ENCODE results near the gene TTC28.

Gene TTC28

DNA sequence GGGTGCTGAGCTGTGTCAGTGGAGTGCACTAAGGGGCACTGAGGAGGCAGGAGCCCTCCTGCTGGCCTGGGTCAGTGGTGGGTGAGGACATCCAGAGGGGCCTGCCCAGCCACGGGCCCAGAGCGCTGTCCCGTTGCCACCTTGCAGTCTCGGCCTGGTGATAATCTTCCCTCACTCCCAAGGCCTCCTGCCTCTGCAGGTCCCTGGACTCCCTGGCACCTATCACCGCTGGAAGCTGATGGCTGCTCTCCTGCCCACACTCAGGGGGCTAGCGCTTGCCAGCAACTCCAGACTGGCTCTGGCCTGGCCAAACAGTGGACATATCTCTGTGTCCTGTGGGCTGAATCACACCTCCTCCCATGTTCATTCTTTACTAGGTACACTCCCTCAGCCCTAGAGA, 674.1 kb downstream of the TTC28 start:
- Histone ChIP-seq H3K4me3 (ENCODE audit: insufficient read depth, low read depth, low read length, poor library complexity, severe bottlenecking) (no peak overlapping the region), H3K4me1 (ENCODE audit: control insufficient read depth, insufficient read depth, low read length, poor library complexity, severe bottlenecking) (no peaks in the 10 kb centered on the region), H3K27ac (ENCODE audit: insufficient read depth, low read length, poor library complexity, severe bottlenecking) (no peak overlapping the region), H3K27me3 (replicated peaks; ENCODE audit: control insufficient read depth, insufficient read depth, low read length, poor library complexity, severe bottlenecking) (no peaks in the 10 kb centered on the region), H3K9me3 (ENCODE audit: control insufficient read depth, low read length) (no peaks in the 10 kb centered on the region), H3K36me3 (ENCODE audit: control insufficient read depth, insufficient read depth, low read length) (no peaks in the 10 kb centered on the region)
- DNase-seq = no peak

DNA sequence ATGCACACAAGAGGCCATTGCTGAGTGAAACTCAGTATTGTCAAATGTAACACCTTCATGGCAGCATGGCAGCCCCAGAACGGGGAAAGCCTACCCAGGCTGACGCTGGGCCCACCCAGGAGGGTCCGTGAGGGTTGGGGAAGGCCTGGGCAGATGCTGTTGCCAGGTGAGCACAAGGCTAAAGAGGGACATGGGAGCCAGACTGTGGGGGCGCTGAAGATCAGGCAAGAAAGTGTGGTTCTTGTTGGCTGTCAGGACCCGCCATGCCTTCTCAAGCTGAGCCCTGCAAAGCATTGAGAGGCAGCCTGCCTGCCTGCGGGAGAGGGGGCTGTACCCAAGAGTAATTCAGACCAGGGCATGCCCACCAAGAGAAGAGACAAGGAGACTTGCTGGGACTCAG, 675.6 kb downstream of the TTC28 start:
- Histone ChIP-seq H3K4me3 (ENCODE audit: insufficient read depth, low read depth, low read length, poor library complexity, severe bottlenecking) (no peak overlapping the region), H3K9me3 (ENCODE audit: control insufficient read depth, low read length) (no peaks in the 10 kb centered on the region), H3K36me3 (ENCODE audit: control insufficient read depth, insufficient read depth, low read length) (no peaks in the 10 kb centered on the region), H3K4me1 (ENCODE audit: control insufficient read depth, insufficient read depth, low read length, poor library complexity, severe bottlenecking) (no peaks in the 10 kb centered on the region), H3K27me3 (replicated peaks; ENCODE audit: control insufficient read depth, insufficient read depth, low read length, poor library complexity, severe bottlenecking) (no peaks in the 10 kb centered on the region), H3K27ac (ENCODE audit: insufficient read depth, low read length, poor library complexity, severe bottlenecking) (no peak overlapping the region)
- no peak for DNase-seq

DNA sequence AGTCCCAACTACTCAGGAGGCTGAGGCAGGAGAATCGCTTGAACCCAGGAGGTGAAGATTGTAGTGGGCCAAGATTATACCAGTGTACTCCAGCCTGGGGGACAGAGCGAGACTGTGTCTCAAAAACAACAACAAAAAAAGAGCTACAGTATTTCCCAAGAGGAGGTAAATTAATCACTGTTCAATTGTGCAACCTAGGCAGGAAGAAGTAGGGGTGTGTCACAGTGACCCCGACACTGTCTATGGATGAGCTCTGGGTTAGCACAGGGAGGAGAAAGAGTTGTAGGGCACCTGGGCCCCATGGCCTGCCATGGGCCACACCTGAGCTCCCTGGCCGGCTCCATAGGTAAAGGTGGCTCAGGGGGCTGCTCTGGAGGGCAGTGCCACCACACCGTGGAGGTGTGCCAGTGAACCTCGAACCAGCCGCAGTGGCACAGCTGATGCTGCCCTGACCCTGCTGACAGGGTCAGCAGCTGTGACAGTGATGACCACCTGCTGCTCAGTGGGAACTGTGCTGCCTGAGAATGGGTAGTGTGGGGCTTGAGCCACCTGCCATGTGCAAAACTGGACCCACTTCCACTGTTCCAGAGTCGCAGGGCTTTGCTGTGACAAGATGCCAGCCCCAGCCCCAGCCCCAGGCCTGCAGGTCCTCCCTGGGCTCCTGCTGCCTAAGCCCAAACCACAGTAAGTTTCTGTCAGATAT, 676.6 kb downstream of the TTC28 start:
- no peak overlapping the region for H3K4me3 ChIP-seq (ENCODE audit: insufficient read depth, low read depth, low read length, poor library complexity, severe bottlenecking)
- no peaks in the 10 kb centered on the region for H3K4me1 ChIP-seq (ENCODE audit: control insufficient read depth, insufficient read depth, low read length, poor library complexity, severe bottlenecking)
- no peak overlapping the region for H3K27ac ChIP-seq (ENCODE audit: insufficient read depth, low read length, poor library complexity, severe bottlenecking)
- DNase-seq = no peak
- no peaks in the 10 kb centered on the region for H3K36me3 ChIP-seq (ENCODE audit: control insufficient read depth, insufficient read depth, low read length)
- H3K27me3 ChIP-seq (replicated peaks; ENCODE audit: control insufficient read depth, insufficient read depth, low read length, poor library complexity, severe bottlenecking) = no peaks in the 10 kb centered on the region
- no peaks in the 10 kb centered on the region for H3K9me3 ChIP-seq (ENCODE audit: control insufficient read depth, low read length)

DNA sequence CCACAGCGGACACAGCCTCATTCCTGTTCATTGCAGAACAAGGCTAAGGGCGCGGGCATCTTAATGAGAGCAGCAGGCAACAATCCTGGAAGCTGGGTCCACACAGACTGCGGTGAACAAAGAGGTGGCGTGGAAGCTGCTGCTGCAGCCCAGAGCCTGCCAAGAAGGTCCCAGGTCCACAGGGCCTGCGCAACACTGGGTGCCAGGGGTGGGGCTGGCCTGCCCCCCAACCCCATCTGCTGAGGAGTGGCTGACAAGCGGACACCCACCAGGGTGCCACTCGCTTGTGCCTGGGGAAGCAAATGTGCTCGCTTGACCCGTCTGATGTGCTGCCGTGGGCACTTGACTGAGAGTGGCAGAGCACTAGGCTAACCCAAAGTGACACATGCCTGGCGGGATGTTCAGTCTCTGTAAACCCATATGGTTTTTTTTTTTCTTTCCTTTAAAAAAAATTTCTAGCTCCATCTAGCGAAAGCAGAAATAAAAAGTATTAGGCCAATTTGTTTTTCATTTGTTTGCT, 677.4 kb downstream of the TTC28 start:
- no peak overlapping the region for H3K27ac ChIP-seq (ENCODE audit: insufficient read depth, low read length, poor library complexity, severe bottlenecking)

DNA sequence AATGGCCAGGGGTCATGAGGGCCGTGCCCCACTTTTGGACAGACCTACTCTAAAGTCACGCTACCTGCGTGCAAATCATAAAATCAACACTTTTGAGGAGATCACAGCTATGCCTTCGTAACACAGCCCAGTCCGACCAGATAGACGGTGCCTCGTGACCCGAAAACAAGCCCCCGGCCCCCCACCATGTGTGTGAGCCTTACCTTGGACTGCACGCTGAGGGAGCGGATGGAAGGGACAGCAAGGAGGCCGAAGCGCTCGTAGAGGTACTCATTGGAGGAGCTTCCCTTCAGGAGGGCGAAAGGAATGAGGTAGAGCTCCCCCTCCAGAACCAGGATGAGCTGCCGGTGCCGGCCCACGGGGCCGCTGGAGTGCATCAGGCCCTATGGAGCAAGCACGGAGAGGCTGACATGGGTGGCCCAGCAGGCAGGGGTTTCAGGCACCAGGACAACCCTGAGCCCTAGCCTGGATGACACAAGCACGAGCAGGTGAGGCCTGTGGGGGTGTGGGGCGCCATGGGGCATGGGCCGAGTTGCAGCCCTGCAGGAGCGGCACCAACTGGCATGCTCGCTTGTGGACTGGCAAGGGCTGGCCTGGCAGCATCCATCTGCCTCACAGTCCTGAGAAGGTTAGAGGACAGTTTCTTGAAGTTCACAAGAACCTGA, 678.3 kb downstream of the TTC28 start:
- DNase-seq = no peak
- no peak overlapping the region for H3K4me3 ChIP-seq (ENCODE audit: insufficient read depth, low read depth, low read length, poor library complexity, severe bottlenecking)
- H3K27ac ChIP-seq (ENCODE audit: insufficient read depth, low read length, poor library complexity, severe bottlenecking) = no peak overlapping the region
- H3K36me3 ChIP-seq (ENCODE audit: control insufficient read depth, insufficient read depth, low read length) = no peaks in the 10 kb centered on the region
- H3K9me3 ChIP-seq (ENCODE audit: control insufficient read depth, low read length) = no peaks in the 10 kb centered on the region
- H3K27me3 ChIP-seq (replicated peaks; ENCODE audit: control insufficient read depth, insufficient read depth, low read length, poor library complexity, severe bottlenecking) = no peaks in the 10 kb centered on the region
- no peaks in the 10 kb centered on the region for H3K4me1 ChIP-seq (ENCODE audit: control insufficient read depth, insufficient read depth, low read length, poor library complexity, severe bottlenecking)

More for the DNA sequence above, 677.4 kb downstream of the TTC28 start:
- no peak overlapping the region for H3K4me3 ChIP-seq (ENCODE audit: insufficient read depth, low read depth, low read length, poor library complexity, severe bottlenecking)
- DNase-seq = no peak
- no peaks in the 10 kb centered on the region for H3K27me3 ChIP-seq (replicated peaks; ENCODE audit: control insufficient read depth, insufficient read depth, low read length, poor library complexity, severe bottlenecking)
- no peaks in the 10 kb centered on the region for H3K4me1 ChIP-seq (ENCODE audit: control insufficient read depth, insufficient read depth, low read length, poor library complexity, severe bottlenecking)
- no peaks in the 10 kb centered on the region for H3K36me3 ChIP-seq (ENCODE audit: control insufficient read depth, insufficient read depth, low read length)
- no peaks in the 10 kb centered on the region for H3K9me3 ChIP-seq (ENCODE audit: control insufficient read depth, low read length)

DNA sequence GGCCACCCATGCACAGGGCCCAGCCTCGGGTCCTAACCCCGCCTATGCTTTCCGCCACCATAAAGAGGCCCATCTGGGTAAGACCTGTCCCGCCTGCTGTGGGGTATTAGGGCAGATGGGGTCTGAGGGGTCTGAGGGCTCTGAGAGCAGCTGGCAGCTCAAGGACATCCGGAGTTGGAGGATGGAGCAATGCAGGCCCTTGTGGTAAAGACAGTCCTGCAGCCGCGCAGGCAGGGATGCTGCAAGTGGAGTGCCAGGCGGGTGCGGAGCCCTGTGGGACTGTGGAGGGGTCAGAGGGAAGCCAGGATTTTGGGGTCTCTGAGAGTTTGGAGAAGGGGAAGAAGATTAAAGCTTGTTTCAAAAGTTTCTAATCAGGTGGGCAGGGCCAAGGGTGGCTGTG, 679.3 kb downstream of the TTC28 start:
- DNase-seq = no peak
- H3K9me3 ChIP-seq (ENCODE audit: control insufficient read depth, low read length) = no peaks in the 10 kb centered on the region

DNA sequence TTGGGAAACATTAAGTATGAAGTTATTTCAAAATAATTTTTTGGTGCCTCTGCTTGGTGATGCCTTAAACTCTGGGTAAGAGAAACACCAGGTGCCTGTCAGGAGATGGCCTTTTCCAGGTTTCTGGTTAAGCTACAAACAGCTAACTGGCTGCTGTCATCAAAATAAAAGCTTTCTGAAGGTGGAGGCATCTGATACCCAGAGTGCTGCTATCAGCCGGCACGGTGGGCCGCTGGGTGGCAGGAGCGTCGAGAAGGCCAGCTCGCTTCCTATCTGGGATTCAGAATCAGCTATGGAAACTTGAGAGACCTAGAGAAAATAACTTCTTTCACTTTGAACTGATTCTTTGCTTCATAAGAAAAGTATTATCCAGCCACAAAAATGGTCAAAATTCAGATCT, 679.8 kb downstream of the TTC28 start:
- Histone ChIP-seq H3K36me3 (ENCODE audit: control insufficient read depth, insufficient read depth, low read length) (no peaks in the 10 kb centered on the region), H3K27me3 (replicated peaks; ENCODE audit: control insufficient read depth, insufficient read depth, low read length, poor library complexity, severe bottlenecking) (no peaks in the 10 kb centered on the region), H3K4me1 (ENCODE audit: control insufficient read depth, insufficient read depth, low read length, poor library complexity, severe bottlenecking) (no peaks in the 10 kb centered on the region)

More for the DNA sequence above, 679.3 kb downstream of the TTC28 start:
- no peaks in the 10 kb centered on the region for H3K4me1 ChIP-seq (ENCODE audit: control insufficient read depth, insufficient read depth, low read length, poor library complexity, severe bottlenecking)
- H3K27me3 ChIP-seq (replicated peaks; ENCODE audit: control insufficient read depth, insufficient read depth, low read length, poor library complexity, severe bottlenecking) = no peaks in the 10 kb centered on the region
- no peak overlapping the region for H3K4me3 ChIP-seq (ENCODE audit: insufficient read depth, low read depth, low read length, poor library complexity, severe bottlenecking)
- no peaks in the 10 kb centered on the region for H3K36me3 ChIP-seq (ENCODE audit: control insufficient read depth, insufficient read depth, low read length)
- no peak overlapping the region for H3K27ac ChIP-seq (ENCODE audit: insufficient read depth, low read length, poor library complexity, severe bottlenecking)

DNA sequence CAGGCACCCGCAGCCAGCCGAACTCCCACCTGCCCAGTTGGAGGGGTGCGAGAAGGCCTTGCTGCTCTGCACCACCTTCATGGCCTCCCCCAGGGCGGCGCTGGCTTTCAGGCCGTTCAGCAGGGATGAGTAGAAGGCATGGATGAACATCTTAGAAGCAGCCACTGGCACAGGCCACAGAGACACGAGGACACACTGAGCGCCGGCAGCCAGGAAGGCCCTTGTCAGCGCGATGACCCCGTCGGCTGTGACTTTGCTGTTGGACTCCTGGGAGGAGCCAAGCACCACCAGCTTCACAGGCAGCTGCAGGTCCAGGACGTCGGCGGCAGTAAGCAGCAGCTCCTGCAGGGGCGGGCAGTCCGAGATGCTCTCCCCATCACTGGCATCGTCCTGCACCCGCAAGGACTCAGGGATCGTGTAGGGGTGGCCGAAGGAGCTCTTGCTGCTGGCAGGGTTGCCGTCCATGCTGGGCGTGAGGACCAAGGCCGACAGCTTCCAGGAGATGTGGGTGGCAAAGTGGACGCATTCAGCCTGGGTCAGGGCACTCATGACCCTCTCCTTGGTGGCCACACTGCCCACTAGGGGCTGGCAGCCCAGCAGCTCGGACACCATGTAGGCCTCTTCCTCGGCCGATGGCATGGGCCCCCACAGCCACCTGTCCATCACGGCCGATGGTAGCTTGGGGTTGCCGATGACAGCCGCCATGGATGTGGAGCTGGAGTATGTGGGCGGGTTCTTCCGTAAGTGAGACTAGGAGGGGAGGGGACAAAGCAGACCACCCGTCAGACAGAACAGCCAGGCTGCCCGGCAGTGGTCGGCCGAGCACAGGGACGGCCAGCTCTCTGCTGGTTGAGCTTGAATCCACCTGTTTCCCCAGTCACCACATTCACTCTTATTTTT, 680.9 kb downstream of the TTC28 start:
- Histone ChIP-seq H3K9me3 (ENCODE audit: control insufficient read depth, low read length) (no peaks in the 10 kb centered on the region), H3K27me3 (replicated peaks; ENCODE audit: control insufficient read depth, insufficient read depth, low read length, poor library complexity, severe bottlenecking) (no peaks in the 10 kb centered on the region), H3K36me3 (ENCODE audit: control insufficient read depth, insufficient read depth, low read length) (no peaks in the 10 kb centered on the region), H3K4me3 (ENCODE audit: insufficient read depth, low read depth, low read length, poor library complexity, severe bottlenecking) (no peak overlapping the region), H3K4me1 (ENCODE audit: control insufficient read depth, insufficient read depth, low read length, poor library complexity, severe bottlenecking) (no peaks in the 10 kb centered on the region), H3K27ac (ENCODE audit: insufficient read depth, low read length, poor library complexity, severe bottlenecking) (no peak overlapping the region)
- no peak for DNase-seq

More for the DNA sequence above, 679.8 kb downstream of the TTC28 start:
- no peaks in the 10 kb centered on the region for H3K9me3 ChIP-seq (ENCODE audit: control insufficient read depth, low read length)
- no peak for DNase-seq
- no peak overlapping the region for H3K4me3 ChIP-seq (ENCODE audit: insufficient read depth, low read depth, low read length, poor library complexity, severe bottlenecking)
- no peak overlapping the region for H3K27ac ChIP-seq (ENCODE audit: insufficient read depth, low read length, poor library complexity, severe bottlenecking)

DNA sequence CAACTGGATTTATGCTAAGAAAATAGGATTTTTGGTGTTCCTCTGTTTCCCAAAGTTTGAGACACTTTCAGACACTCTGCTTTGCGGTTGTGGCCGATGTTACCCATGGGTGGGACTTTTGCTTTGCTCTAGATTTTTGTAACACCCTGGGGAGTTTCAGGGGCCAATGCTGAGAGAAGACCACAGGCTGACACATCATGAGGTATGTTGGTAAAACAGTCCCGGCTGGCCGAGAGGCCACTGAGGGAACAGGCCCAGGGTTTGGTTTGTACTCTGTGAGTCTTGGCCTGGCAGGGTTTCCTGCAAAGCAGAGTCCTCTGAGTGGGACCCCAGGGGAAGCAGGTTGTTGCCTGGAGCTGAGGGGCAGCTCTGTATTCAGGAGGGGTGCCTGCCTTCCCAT, 682.1 kb downstream of the TTC28 start:
- H3K9me3 ChIP-seq (ENCODE audit: control insufficient read depth, low read length) = no peaks in the 10 kb centered on the region
- H3K27me3 ChIP-seq (replicated peaks; ENCODE audit: control insufficient read depth, insufficient read depth, low read length, poor library complexity, severe bottlenecking) = no peaks in the 10 kb centered on the region
- DNase-seq = no peak
- H3K27ac ChIP-seq (ENCODE audit: insufficient read depth, low read length, poor library complexity, severe bottlenecking) = no peak overlapping the region
- no peaks in the 10 kb centered on the region for H3K36me3 ChIP-seq (ENCODE audit: control insufficient read depth, insufficient read depth, low read length)
- H3K4me1 ChIP-seq (ENCODE audit: control insufficient read depth, insufficient read depth, low read length, poor library complexity, severe bottlenecking) = no peaks in the 10 kb centered on the region
- no peak overlapping the region for H3K4me3 ChIP-seq (ENCODE audit: insufficient read depth, low read depth, low read length, poor library complexity, severe bottlenecking)
